ENCODE measurements around the gene FAM227B.

FAM227B gene

GRCh38 chr15:49627407-49627877 is 6.8 kb upstream of the FAM227B start:
- TF ChIP-seq, protein P1, sequence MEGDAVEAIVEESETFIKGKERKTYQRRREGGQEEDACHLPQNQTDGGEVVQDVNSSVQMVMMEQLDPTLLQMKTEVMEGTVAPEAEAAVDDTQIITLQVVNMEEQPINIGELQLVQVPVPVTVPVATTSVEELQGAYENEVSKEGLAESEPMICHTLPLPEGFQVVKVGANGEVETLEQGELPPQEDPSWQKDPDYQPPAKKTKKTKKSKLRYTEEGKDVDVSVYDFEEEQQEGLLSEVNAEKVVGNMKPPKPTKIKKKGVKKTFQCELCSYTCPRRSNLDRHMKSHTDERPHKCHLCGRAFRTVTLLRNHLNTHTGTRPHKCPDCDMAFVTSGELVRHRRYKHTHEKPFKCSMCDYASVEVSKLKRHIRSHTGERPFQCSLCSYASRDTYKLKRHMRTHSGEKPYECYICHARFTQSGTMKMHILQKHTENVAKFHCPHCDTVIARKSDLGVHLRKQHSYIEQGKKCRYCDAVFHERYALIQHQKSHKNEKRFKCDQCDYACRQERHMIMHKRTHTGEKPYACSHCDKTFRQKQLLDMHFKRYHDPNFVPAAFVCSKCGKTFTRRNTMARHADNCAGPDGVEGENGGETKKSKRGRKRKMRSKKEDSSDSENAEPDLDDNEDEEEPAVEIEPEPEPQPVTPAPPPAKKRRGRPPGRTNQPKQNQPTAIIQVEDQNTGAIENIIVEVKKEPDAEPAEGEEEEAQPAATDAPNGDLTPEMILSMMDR (IDR thresholded peaks at IDR 0.05; ENCODE audit: low read depth, low read length), result no peak
- DNase-seq (ENCODE audit: extremely low read depth, low read depth), result peak; percentile 45

- TF ChIP-seq, protein P1 (IDR thresholded peaks at IDR 0.05; ENCODE audit: low read depth, low read length), result no peak
- DNase-seq (ENCODE audit: extremely low read depth, low read depth), result no peak
Measured at GRCh38 chr15:49625460-49626036, 4.9 kb upstream of the FAM227B start.

DNA sequence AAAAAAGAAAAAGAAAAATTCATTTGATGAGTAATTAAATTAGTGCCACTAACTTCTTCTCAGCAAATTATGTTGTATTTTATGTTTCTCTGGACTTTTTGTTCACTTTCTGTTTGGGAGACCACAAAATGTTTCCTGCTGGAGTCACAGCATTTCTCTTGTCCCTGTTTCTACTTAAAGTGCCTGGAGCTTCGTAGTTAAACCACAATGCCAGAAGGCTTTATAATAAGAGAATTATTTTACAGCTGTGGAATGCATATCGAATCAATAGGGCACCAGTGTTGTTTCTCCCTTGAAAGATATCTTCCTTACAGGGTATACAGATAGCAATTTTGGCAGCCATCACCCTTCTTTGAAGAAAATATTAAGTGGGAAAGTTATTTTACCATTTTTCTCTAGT is 3.4 kb upstream of the FAM227B start:
- peak; percentile 48 for DNase-seq (ENCODE audit: extremely low read depth, low read depth)

GRCh38 chr15:49622561-49622960 is 1.9 kb upstream of the FAM227B start:
- TF ChIP-seq, protein P1 (IDR thresholded peaks at IDR 0.05; ENCODE audit: low read depth, low read length), result peak; percentile 29
- no peak for DNase-seq (ENCODE audit: extremely low read depth, low read depth)

More for the DNA sequence above, 3.4 kb upstream of the FAM227B start:
- TF ChIP-seq, protein P1 (IDR thresholded peaks at IDR 0.05; ENCODE audit: low read depth, low read length), result no peak

DNA sequence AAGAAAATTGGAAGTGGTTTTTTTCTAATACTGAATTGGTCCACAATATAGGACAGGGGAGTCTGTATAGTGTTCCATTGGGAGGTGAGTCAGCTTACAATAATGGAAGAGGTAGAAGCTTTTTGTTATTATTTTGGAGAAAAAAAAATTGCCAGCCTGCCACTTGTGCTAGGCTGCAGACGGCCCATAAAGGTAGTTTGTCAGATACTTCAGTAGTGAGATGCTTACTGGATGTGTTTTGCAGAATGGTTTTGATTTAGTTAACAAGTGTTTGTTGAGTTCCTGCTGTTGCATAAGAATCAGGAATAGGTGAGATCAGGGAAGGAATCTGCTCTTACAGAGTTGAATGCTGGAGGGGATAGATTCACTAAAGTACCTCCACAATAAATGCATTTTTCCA is 1.3 kb upstream of the FAM227B start:
- TF ChIP-seq, protein P1 (IDR thresholded peaks at IDR 0.05; ENCODE audit: low read depth, low read length), result no peak
- DNase-seq (ENCODE audit: extremely low read depth, low read depth), result no peak

DNA sequence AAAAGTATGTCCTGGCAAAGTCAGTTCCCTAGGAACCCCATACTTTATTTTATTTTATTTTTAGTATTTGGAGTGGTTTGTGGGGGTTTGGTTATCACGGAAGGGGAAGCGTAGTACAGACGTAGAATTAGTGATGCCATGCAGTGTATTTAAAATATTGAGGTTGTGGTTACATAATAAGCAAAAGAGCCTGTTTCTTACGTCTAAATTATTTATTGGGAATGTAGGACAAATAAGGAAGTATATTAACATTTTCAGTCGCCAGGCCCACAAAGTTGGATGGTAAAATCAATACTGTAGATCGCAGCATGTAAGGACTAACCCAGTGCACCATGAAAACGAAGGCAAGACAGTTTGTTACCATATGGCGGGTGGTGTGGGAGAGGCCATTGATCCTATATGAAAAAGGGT is 788 bp upstream of the FAM227B start:
- DNase-seq (ENCODE audit: extremely low read depth, low read depth), result no peak
- TF ChIP-seq, protein P1 (IDR thresholded peaks at IDR 0.05; ENCODE audit: low read depth, low read length), result no peak

- DNase-seq (ENCODE audit: extremely low read depth, low read depth), result no peak
- TF ChIP-seq, protein P1 (IDR thresholded peaks at IDR 0.05; ENCODE audit: low read depth, low read length), result no peak
Measured at GRCh38 chr15:49620199-49620598, 419 bp downstream of the FAM227B start.

Data from AG09319 (cell line).